Psoas muscle (tissue), 8 donors: ENCODE results near the gene HOXA11. TPM values are rescaled to one million over a fixed set of nuclear protein-coding genes. Genes with fewer than 3 reads are reported as not detected.

Experiments used
- ATAC-seq, 4 donors: fragments of 200-7000 bp; cut with Tn5 transposase; one replicate each; pipeline ENCODE4 v1.9.1; 2020; ENCODE audit warnings: moderate library complexity in 3 of 4, mild to moderate bottlenecking in 2 of 4
- DNase-seq, 2 donors: peaks; one replicate each; pipeline ENCODE4 v3.0.0-alpha.2; 2020
- H3K27ac ChIP-seq: fragments of 200-600 bp; one replicate; pipeline ENCODE4 v1.8.0; 2022
- H3K27me3 ChIP-seq, 3 donors: fragments of 200-600 bp in 1 of 3; one replicate each; pipeline versions ENCODE4 v1.6.1 to v1.8.0; 2013 to 2022; ENCODE audit warnings: low read length in 2 of 3, mild to moderate bottlenecking in 2 of 3, moderate library complexity in 1 of 3; ENCODE audit not compliant: insufficient read depth in 3 of 3
- H3K36me3 ChIP-seq, 2 donors: fragments of 200-600 bp in 1 of 2; one replicate each; pipeline versions ENCODE4 v1.6.1 to v1.8.0; 2013 to 2022; ENCODE audit warnings: low read depth in 1 of 2, mild to moderate bottlenecking in 1 of 2, moderate library complexity in 1 of 2; ENCODE audit not compliant: insufficient read depth in 1 of 2
- H3K4me1 ChIP-seq: fragments of 200-600 bp; one replicate; pipeline ENCODE4 v1.8.0; 2022
- H3K4me3 ChIP-seq: fragments of 200-600 bp; one replicate; pipeline ENCODE4 v1.8.0; 2022; ENCODE audit warnings: mild to moderate bottlenecking
- H3K9me3 ChIP-seq: fragments of 200-600 bp; one replicate; pipeline ENCODE4 v1.8.0; 2022
- CTCF ChIP-seq: fragments of 200-600 bp; IDR thresholded peaks from one replicate; pipeline ENCODE4 v1.8.0; 2022; ENCODE audit warnings: antibody characterized with exemption
- WGBS, 3 donors: extraction: QIAGEN DNeasy Blood & Tissue Kit; methylation state at CpG; one replicate each; pipeline versions ENCODE4 v1.1.6 to v1.1.7; 2013; 5-methylcytosine and 5-hydroxymethylcytosine counted together
- intact Hi-C, 2 donors: fragments of 100-400 bp; cut with DNase I; formaldehyde crosslinking; loops; one replicate each; pipeline versions ENCODE4 v1.11.0 to v1.14.2; 2022
- polyA plus RNA-seq, 3 donors: library from polyadenylated mRNA; stranded (reverse); fragments of 200-250 nt; gene quantifications; one replicate each; pipeline ENCODE4 v1.2.3, GENCODE V29; 2013
- total RNA-seq, 4 donors: library from RNA; stranded (reverse); fragmentation: NEBNext Ultra II Directional in 2 of 4; extraction: Animal tissue kit (Norgen Biotek cat#: 25700) in 2 of 4; gene quantifications; one replicate each; pipeline versions ENCODE4 v1.2.1 to v1.2.4, GENCODE V29; 2021 to 2023
- donor health status: healthy with polysubstance abuse.
- donor health status: DM: no; HTN: no; CAD: no; lungs with moderate emphysema.
- donor health status: Bipolar disorder and iron deficiency.
- donor health status: healthy.
- donor health status: DM: yes; HTN: yes; CAD: no.
- donor health status: DM: no; HTN: no; CAD: no.
- donor health status: DM: no; HTN: no; CAD: no.
- donor health status: DM: yes; HTN: yes; CAD: no.

The HOXA11 gene
- total and polyA plus RNA-seq, 7 donors = 0.08 to 1.1 (median 0.57) TPM; not detected in 3

- no peak for DNase-seq
- H3K36me3 ChIP-seq = no peaks in the 10 kb centered on the region
- H3K9me3 ChIP-seq = no peaks in the 10 kb centered on the region
- no peak for ATAC-seq
- H3K27me3 ChIP-seq = peaks cover 8 to 76% (median 17%) of the 10 kb centered on the region in 3 donors
- peaks cover 3% of the 10 kb centered on the region for H3K4me1 ChIP-seq
- intact Hi-C loops = no loop called here
- no peak for TF ChIP-seq CTCF
- 95 to 97% (median 96%) methylated on average over 3 of the region's 3 CpGs for WGBS, 3 donors
- no peak overlapping the region for H3K4me3 ChIP-seq
- no peak overlapping the region for H3K27ac ChIP-seq
These were observed 36.3 kb upstream of the HOXA11 start for GRCh38 chr7:27221201-27221797.

- DNase-seq = no peak
- WGBS, 3 donors = 30 to 45% (median 43%) methylated on average over 38 to 45 of the region's 45 CpGs
- no peak for ATAC-seq
- H3K4me3 ChIP-seq = no peak overlapping the region
- peaks cover 6 to 70% (median 16%) of the 10 kb centered on the region in 3 donors for H3K27me3 ChIP-seq
- TF ChIP-seq CTCF = no peak
- H3K36me3 ChIP-seq = no peaks in the 10 kb centered on the region
- no peaks in the 10 kb centered on the region for H3K9me3 ChIP-seq
- H3K4me1 ChIP-seq = peaks cover 3% of the 10 kb centered on the region
- no peak overlapping the region for H3K27ac ChIP-seq
- intact Hi-C loops = no loop called here
These were observed 35.5 kb upstream of the HOXA11 start for GRCh38 chr7:27220440-27220955.

- no peaks in the 10 kb centered on the region for H3K36me3 ChIP-seq
- peaks cover 6 to 67% (median 12%) of the 10 kb centered on the region in 3 donors for H3K27me3 ChIP-seq
- no peaks in the 10 kb centered on the region for H3K9me3 ChIP-seq
- no peak overlapping the region for H3K4me3 ChIP-seq
- no peak for TF ChIP-seq CTCF
- intact Hi-C loops = no loop called here
- H3K27ac ChIP-seq = no peak overlapping the region
- no peak for ATAC-seq
- no peaks in the 10 kb centered on the region for H3K4me1 ChIP-seq
- 72 to 82% (median 79%) methylated on average over 4 of the region's 4 CpGs for WGBS, 3 donors
- no peak for DNase-seq
These were observed 34.8 kb upstream of the HOXA11 start for GRCh38 chr7:27219821-27220220.

GRCh38 chr7:27217951-27218350, 32.9 kb upstream of the HOXA11 start:
- H3K27me3 ChIP-seq = peaks cover 5 to 66% (median 14%) of the 10 kb centered on the region in 3 donors
- intact Hi-C loops = no loop called here

More at GRCh38 chr7:27217951-27218350, 32.9 kb upstream of the HOXA11 start:
- H3K36me3 ChIP-seq = no peaks in the 10 kb centered on the region
- no peak for TF ChIP-seq CTCF
- no peak for DNase-seq
- no peaks in the 10 kb centered on the region for H3K9me3 ChIP-seq
- no peak overlapping the region for H3K4me3 ChIP-seq
- H3K4me1 ChIP-seq = no peaks in the 10 kb centered on the region
- ATAC-seq = no peak
- H3K27ac ChIP-seq = no peak overlapping the region
